Activated CD4-positive, alpha-beta T cell treated with anti-CD3 and anti-CD28 coated beads for 1 hour (primary cell): Measurements from ENCODE around the gene DSTYK.

Source experiments
- DNase-seq: peaks from one replicate; pipeline ENCODE4 v3.0.0-alpha.2; 2020

DSTYK gene

GRCh38 chr1:205122489-205122882 lies 89.0 kb downstream of the DSTYK start:
- DNase-seq = no peak

- peak; percentile 92 for DNase-seq
Observed at GRCh38 chr1:205121660-205122488, 89.6 kb downstream of the DSTYK start, which contains the start of gene RBBP5. Gene RBBP5 (minus strand): TSS chr1:205121978. CDS start chr1:205121873, 105 bp downstream.

GRCh38 chr1:205118752-205119151 lies 92.8 kb downstream of the DSTYK start:
- no peak for DNase-seq

GRCh38 chr1:205111354-205111753 lies 100.1 kb downstream of the DSTYK start:
- no peak for DNase-seq

GRCh38 chr1:205109711-205110110 lies 101.8 kb downstream of the DSTYK start:
- DNase-seq = no peak

GRCh38 chr1:205109269-205109668 lies 102.2 kb downstream of the DSTYK start:
- DNase-seq = no peak

- DNase-seq = no peak
Observed at GRCh38 chr1:205108464-205108863, 103.0 kb downstream of the DSTYK start.

- no peak for DNase-seq
Observed at GRCh38 chr1:205107327-205107726, 104.2 kb downstream of the DSTYK start.

GRCh38 chr1:205102404-205102803 lies 109.1 kb downstream of the DSTYK start:
- DNase-seq = no peak

GRCh38 chr1:205098242-205098641 lies 113.3 kb downstream of the DSTYK start:
- no peak for DNase-seq

- DNase-seq = no peak
Observed at GRCh38 chr1:205095422-205095821, 116.1 kb downstream of the DSTYK start.
